Measurements from ENCODE around the gene SGF29.
"Not testable (repeated sequence)": the region's sequence is repeated elsewhere in the genome, so short reads cannot be mapped to it uniquely, and the experiment has no call there.

Gene SGF29

GRCh38 chr16:28638359-28638758 lies 84.6 kb downstream of the SGF29 start:
- not testable (repeated sequence) for H3K4me3 ChIP-seq (ENCODE audit: low read depth, low read length); DNase-seq (ENCODE audit: low read depth)

GRCh38 chr16:28639959-28640358 lies 86.2 kb downstream of the SGF29 start:
- H3K4me3 ChIP-seq (ENCODE audit: low read depth, low read length); DNase-seq (ENCODE audit: low read depth): not testable (repeated sequence)
